Mucosa of descending colon (tissue), 3 donors: ENCODE measurements around the gene LAG3. TPM values are rescaled to one million over a fixed set of nuclear protein-coding genes. Genes with fewer than 3 reads are reported as not detected.

Experiments used
- ATAC-seq: fragments of 200-7000 bp; cut with Tn5 transposase; one replicate; pipeline ENCODE4 v1.9.1; 2020; ENCODE audit warnings: mild to moderate bottlenecking, moderate library complexity
- DNase-seq, 3 donors: peaks; one replicate each; pipeline ENCODE4 v3.0.0-alpha.2; 2020
- H3K36me3 ChIP-seq: fragments of 200-600 bp; one replicate; pipeline ENCODE4 v1.8.0; 2021; ENCODE audit warnings: low read depth, mild to moderate bottlenecking
- H3K4me1 ChIP-seq: fragments of 200-600 bp; one replicate; pipeline ENCODE4 v1.8.0; 2021; ENCODE audit warnings: low read depth, mild to moderate bottlenecking
- H3K4me3 ChIP-seq: fragments of 200-600 bp; one replicate; pipeline ENCODE4 v1.8.0; 2021; ENCODE audit warnings: mild to moderate bottlenecking
- H3K9me3 ChIP-seq: fragments of 200-600 bp; one replicate; pipeline ENCODE4 v1.8.0; 2021; ENCODE audit warnings: mild to moderate bottlenecking
- CTCF ChIP-seq: fragments of 200-600 bp; IDR thresholded peaks from one replicate; pipeline ENCODE4 v1.8.0; 2022; ENCODE audit warnings: antibody characterized with exemption, mild to moderate bottlenecking
- intact Hi-C, 2 donors: fragments of 100-400 bp; cut with DNase I in 1 of 2; cut with micrococcal nuclease in 1 of 2; formaldehyde crosslinking; loops; one replicate each; pipeline versions ENCODE4 v1.11.0 to v1.11.1; 2022; cut with DNase I, micrococcal nuclease
- total RNA-seq, 3 donors: library from RNA; stranded (reverse); fragmentation: NEBNext Ultra II Directional in 2 of 3; extraction: Animal tissue kit (Norgen Biotek cat#: 25700) in 2 of 3; gene quantifications; one replicate each; pipeline versions ENCODE4 v1.2.1 to v1.2.4, GENCODE V29; 2021 to 2023
- donor health status: DM: no; HTN: no; CAD: no; lungs with moderate emphysema.
- donor health status: DM: no; HTN: no; CAD: no.
- donor health status: DM: no; HTN: yes; CAD: no.

Gene LAG3
- total RNA-seq, 3 donors from 2014 or later: 1.8 to 4.7 (median 2.1) TPM

- Histone ChIP-seq H3K4me3 (no peak overlapping the region), H3K9me3 (no peaks in the 10 kb centered on the region), H3K36me3 (no peaks in the 10 kb centered on the region), H3K4me1 (no peaks in the 10 kb centered on the region)
- ATAC-seq: peak; percentile 44
- no peak for DNase-seq
- intact Hi-C loops: no loop called here
- no peak for TF ChIP-seq CTCF
Measured at GRCh38 chr12:6807170-6807569, 34.9 kb downstream of the LAG3 start.

- intact Hi-C loops: no loop called here
- Histone ChIP-seq H3K9me3 (no peaks in the 10 kb centered on the region), H3K4me1 (no peaks in the 10 kb centered on the region), H3K4me3 (no peak overlapping the region), H3K36me3 (no peaks in the 10 kb centered on the region)
- TF ChIP-seq CTCF: no peak
- DNase-seq (no peak), ATAC-seq (no peak)
Measured at GRCh38 chr12:6809056-6809455, 36.7 kb downstream of the LAG3 start.

GRCh38 chr12:6810758-6811157, 38.4 kb downstream of the LAG3 start:
- H3K4me1 ChIP-seq: no peaks in the 10 kb centered on the region
- no peaks in the 10 kb centered on the region for H3K36me3 ChIP-seq
- ATAC-seq (no peak), DNase-seq (no peak)
- H3K9me3 ChIP-seq: no peaks in the 10 kb centered on the region
- H3K4me3 ChIP-seq: no peak overlapping the region
- intact Hi-C loops: no loop called here
- no peak for TF ChIP-seq CTCF

GRCh38 chr12:6813363-6813762, 41.0 kb downstream of the LAG3 start:
- Histone ChIP-seq H3K4me3 (no peak overlapping the region), H3K36me3 (no peaks in the 10 kb centered on the region), H3K4me1 (no peaks in the 10 kb centered on the region), H3K9me3 (no peaks in the 10 kb centered on the region)
- intact Hi-C loops: no loop called here
- DNase-seq: no peak
- TF ChIP-seq CTCF: no peak
- ATAC-seq: no peak

- H3K36me3 ChIP-seq: no peaks in the 10 kb centered on the region
- ATAC-seq (no peak), DNase-seq (no peak)
- H3K4me3 ChIP-seq: no peak overlapping the region
- no peaks in the 10 kb centered on the region for H3K4me1 ChIP-seq
- no peak for TF ChIP-seq CTCF
- H3K9me3 ChIP-seq: no peaks in the 10 kb centered on the region
- intact Hi-C loops: no loop called here
Measured at GRCh38 chr12:6816598-6816997, 44.3 kb downstream of the LAG3 start.

- no peak for TF ChIP-seq CTCF
- no peaks in the 10 kb centered on the region for H3K36me3 ChIP-seq
Measured at GRCh38 chr12:6817098-6817497, 44.8 kb downstream of the LAG3 start.

More at GRCh38 chr12:6817098-6817497, 44.8 kb downstream of the LAG3 start:
- DNase-seq (no peak), ATAC-seq (no peak)
- no peak overlapping the region for H3K4me3 ChIP-seq
- H3K9me3 ChIP-seq: no peaks in the 10 kb centered on the region
- intact Hi-C loops: no loop called here
- no peaks in the 10 kb centered on the region for H3K4me1 ChIP-seq
